Tibial artery (tissue), 4 donors: Measurements from ENCODE around the gene IGLL1.

Source experiments
- DNase-seq, 2 donors: peaks; one replicate each; pipeline ENCODE4 v3.0.0-alpha.2; 2019
- H3K27ac ChIP-seq, 2 donors: fragments of 200-600 bp; sonication (generic) in 1 of 2; 1 replicate in 1 of 2; 2 replicates in 1 of 2; pipeline ENCODE4 v1.5.1; 2018 to 2019; ENCODE audit warnings: mild to moderate bottlenecking in 1 of 2
- H3K27me3 ChIP-seq, 2 donors: fragments of 200-600 bp; sonication (generic) in 1 of 2; one replicate each; pipeline versions ENCODE4 v1.5.1 to v1.6.0; 2016 to 2019
- H3K36me3 ChIP-seq, 3 donors: fragments of 200-600 bp; sonication (generic) in 2 of 3; one replicate each; pipeline ENCODE4 v1.5.1; 2016 to 2019; ENCODE audit warnings: mild to moderate bottlenecking in 2 of 3
- H3K4me1 ChIP-seq, 4 donors: fragments of 200-600 bp; sonication (generic) in 2 of 4; 1 replicate in 3 of 4; 2 replicates in 1 of 4; pipeline ENCODE4 v1.5.1; 2016 to 2019
- H3K4me3 ChIP-seq, 2 donors: fragments of 200-600 bp; sonication (generic) in 1 of 2; 1 replicate in 1 of 2; 2 replicates in 1 of 2; pipeline ENCODE4 v1.5.1; 2018 to 2019; ENCODE audit warnings: mild to moderate bottlenecking in 2 of 2
- H3K9me3 ChIP-seq, 3 donors: fragments of 200-600 bp; sonication (generic) in 1 of 3; one replicate each; pipeline ENCODE4 v1.5.1; 2016 to 2019
- intact Hi-C: fragments of 100-400 bp; cut with DNase I; formaldehyde crosslinking; loops from one replicate; pipeline ENCODE4 v1.15.0; 2023; ENCODE audit warnings: low total_unique reads
- TF ChIP-seq, protein P1 (sequence below), 2 experiments: fragments of 200-600 bp in 1 of 2; fragments of 450-650 bp in 1 of 2; IDR thresholded peaks; one replicate each; pipeline ENCODE4 v1.5.1; 2017 to 2019; ENCODE audit warnings: antibody characterized with exemption in 2 of 2, mild to moderate bottlenecking in 1 of 2, moderate library complexity in 1 of 2

IGLL1 gene

DNA sequence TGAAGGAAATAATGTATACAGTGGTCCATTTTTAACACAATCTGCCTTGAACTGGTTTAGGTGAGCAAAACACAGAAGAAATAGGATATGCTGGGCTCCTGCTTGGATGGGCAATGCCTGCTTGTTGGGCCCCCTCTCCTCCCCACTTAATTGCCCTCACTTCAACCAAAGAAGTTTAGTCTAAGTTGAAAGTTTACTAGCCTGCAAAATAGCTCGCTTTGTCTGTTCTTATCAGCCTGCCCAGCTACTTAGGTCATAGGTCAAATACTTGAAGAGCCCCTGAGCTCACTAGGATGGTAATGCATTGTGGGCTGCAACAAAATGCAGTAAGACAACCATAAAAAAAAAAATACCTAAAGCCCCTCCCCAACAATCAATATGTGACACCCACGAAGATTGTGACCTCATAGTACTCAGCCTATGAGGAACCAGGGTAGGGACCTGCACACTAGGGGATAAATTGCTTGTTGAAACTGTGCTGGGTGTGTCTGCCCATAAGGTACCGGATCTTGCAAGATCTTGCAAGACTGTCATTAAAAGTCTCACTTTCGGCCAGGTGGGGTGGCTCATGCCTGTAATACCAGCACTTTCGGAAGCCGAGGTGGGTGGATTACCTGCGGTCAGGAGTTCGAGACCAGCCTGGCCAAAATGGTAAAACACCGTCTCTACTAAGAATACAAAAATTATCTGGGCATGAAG lies 41.1 kb upstream of the IGLL1 start:
- no peak overlapping the region for H3K4me3 ChIP-seq
- DNase-seq, result no peak
- no peaks in the 10 kb centered on the region for H3K27me3 ChIP-seq
- no peaks in the 10 kb centered on the region for H3K9me3 ChIP-seq
- H3K36me3 ChIP-seq, result peaks cover 0 to 19% (median 6%) of the 10 kb centered on the region in 3 donors
- TF ChIP-seq, protein P1, sequence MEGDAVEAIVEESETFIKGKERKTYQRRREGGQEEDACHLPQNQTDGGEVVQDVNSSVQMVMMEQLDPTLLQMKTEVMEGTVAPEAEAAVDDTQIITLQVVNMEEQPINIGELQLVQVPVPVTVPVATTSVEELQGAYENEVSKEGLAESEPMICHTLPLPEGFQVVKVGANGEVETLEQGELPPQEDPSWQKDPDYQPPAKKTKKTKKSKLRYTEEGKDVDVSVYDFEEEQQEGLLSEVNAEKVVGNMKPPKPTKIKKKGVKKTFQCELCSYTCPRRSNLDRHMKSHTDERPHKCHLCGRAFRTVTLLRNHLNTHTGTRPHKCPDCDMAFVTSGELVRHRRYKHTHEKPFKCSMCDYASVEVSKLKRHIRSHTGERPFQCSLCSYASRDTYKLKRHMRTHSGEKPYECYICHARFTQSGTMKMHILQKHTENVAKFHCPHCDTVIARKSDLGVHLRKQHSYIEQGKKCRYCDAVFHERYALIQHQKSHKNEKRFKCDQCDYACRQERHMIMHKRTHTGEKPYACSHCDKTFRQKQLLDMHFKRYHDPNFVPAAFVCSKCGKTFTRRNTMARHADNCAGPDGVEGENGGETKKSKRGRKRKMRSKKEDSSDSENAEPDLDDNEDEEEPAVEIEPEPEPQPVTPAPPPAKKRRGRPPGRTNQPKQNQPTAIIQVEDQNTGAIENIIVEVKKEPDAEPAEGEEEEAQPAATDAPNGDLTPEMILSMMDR (IDR thresholded peaks at IDR 0.05), result no peak
- H3K4me1 ChIP-seq, result no peaks in the 10 kb centered on the region
- no peak overlapping the region for H3K27ac ChIP-seq
- intact Hi-C loops, result no loop called here

DNA sequence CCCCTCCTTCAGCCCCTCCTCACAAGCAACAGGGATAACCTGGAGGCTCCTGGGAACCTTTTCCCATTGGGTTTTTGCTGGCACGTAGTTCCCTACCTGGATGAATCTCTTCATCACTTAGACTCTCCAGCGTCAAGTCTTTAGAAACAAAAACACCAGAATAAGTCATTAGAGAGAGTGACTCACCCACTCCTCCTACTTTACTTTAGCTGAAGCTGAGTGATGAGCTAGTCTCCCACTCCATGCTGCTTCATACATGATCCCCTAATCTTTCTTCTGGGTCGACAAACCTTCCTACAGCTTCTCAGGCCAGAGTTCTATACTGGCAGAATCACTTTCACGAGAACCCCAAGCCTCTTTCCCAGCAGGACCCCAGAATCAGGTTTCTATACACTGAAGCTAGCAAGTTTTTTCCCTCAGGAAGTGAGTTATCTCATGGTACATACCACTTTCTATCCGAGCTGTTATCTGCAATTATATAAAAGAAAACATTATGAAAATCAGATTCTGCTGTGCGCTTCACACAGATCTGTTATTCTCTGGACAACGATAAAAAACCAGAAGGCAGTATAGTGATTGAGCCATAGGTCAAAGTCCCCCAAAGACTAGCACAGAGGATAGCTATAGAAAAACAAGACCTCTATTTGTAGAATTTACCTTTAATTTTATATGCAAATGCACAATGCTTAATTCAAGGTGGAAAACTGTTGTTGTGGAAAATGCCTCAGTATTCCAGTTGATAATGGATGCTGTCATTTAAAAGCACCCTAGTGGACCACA lies 33.3 kb upstream of the IGLL1 start:
- Histone ChIP-seq H3K36me3 (peaks cover 0 to 14% (median 0%) of the 10 kb centered on the region in 3 donors), H3K4me1 (no peaks in the 10 kb centered on the region), H3K9me3 (no peaks in the 10 kb centered on the region), H3K4me3 (no peak overlapping the region), H3K27me3 (peaks cover 0 to under 1% of the 10 kb centered on the region in 2 donors), H3K27ac (no peak overlapping the region)
- DNase-seq, result no peak
- TF ChIP-seq, protein P1 (IDR thresholded peaks at IDR 0.05), result no peak
- intact Hi-C loops, result no loop called here

DNA sequence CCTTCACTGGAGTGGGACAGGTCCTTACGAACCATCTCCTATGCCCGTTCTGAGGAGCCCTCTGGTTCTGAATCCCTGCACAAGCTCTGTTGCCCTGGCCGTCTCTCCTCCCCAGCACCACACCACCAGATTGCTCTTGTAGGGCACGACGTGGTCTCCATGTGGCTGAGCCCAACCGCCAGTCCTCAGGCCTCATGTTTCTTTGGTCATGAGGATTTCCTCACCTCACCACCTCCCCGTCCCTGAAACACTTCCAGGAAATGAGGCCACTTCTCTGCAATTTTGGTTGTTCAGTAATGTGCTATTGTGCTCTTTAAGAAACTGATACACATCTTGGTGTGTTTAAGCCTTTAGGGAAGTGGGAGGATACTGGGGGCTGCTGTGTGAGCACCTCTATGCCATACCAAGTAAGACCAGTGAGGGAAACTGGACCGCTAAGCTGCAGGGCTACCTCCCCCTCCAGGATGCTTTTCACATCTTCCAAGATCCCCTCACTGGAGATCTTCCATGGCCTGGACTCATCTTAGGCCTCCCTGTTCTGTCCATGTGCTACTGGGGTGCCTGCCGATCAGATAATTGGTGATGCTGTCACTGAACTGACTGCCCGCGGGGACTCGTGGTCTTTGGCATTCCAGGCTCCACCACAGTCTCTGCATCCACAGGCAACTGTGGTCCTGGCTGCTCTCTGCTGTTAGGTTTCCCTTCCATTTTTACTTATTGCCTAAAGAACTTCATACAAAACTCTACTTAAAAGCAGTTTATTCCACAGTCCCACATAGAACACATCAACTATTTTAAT lies 30.1 kb upstream of the IGLL1 start:
- DNase-seq, result no peak
- H3K27ac ChIP-seq, result no peak overlapping the region
- TF ChIP-seq, protein P1 (IDR thresholded peaks at IDR 0.05), result no peak
- no peaks in the 10 kb centered on the region for H3K9me3 ChIP-seq
- H3K4me3 ChIP-seq, result no peak overlapping the region
- H3K36me3 ChIP-seq, result peaks cover 0 to 14% (median 0%) of the 10 kb centered on the region in 3 donors
- peaks cover 0 to 26% of the 10 kb centered on the region in 2 donors for H3K27me3 ChIP-seq
- no peaks in the 10 kb centered on the region for H3K4me1 ChIP-seq
- intact Hi-C loops, result no loop called here

DNA sequence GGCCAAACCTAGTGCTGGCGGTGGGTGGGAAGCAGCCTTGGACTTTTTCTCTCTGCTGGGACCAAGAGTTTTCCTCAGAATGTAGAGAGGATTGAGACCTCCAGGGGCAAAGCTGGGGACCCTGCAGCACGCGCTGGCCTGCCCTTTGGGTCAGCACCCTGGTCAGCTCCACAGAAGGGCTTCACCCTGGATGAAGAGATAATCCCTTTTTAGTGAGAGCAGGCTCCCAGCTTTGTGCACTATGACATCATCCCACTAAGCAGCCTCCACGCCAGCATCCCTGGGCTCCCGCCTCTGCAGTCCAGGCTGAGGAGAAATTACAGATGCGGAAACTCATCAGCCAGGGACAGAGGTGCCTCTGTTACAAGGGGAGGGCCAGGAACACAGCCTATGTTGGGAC lies 28.5 kb upstream of the IGLL1 start:
- no peaks in the 10 kb centered on the region for H3K9me3 ChIP-seq
- H3K27me3 ChIP-seq, result peaks cover 0 to 37% of the 10 kb centered on the region in 2 donors
- H3K36me3 ChIP-seq, result peaks cover 0 to 14% (median 0%) of the 10 kb centered on the region in 3 donors
- no peak overlapping the region for H3K4me3 ChIP-seq
- H3K27ac ChIP-seq, result no peak overlapping the region
- intact Hi-C loops, result no loop called here
- no peak for DNase-seq
- H3K4me1 ChIP-seq, result no peaks in the 10 kb centered on the region
- TF ChIP-seq, protein P1 (IDR thresholded peaks at IDR 0.05), result no peak

DNA sequence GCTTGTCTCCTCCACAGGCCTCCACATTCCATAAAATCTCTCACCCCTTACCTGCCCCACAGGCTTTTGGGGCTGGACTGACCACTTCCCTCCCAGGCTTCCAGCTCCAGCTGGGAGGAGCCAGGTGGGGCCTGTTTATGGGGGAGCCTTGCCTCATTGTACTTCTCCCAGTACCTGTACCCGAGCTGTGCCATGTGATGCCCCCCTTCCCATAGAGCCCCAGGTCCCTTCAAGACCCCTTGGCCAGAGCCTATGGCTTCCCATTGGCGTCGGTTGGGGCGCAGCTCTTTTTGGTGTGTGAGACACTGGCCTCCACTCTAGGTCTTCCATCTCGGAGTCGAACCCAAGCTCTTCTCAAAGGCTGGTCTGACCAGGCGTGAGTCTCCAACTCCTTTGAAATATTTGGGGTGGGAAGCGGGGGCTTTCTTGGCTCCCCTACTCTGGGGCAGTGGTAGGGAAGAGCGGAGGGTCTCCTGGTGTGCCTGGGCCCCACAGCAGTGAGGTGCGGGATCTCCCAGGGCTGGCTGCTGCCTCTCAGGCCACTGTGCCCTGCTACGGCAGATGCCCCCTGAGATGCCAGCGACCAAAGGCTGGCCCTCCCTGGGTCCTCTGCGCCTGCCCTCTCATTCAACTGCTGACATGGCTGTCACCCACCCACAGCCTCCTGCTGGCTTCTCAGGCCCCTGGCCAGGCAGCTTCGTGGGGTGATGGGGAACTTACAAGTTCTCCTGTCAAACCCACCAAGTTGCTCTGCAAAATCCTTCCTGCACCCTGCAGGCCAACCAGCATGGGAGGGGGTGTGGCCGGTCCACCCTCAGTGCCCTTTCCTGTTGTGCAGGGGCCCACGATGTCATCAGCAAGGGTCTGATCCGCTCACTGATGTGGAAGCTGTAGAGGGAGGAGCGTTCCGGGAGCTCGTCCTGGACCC lies 26.4 kb upstream of the IGLL1 start:
- no peaks in the 10 kb centered on the region for H3K9me3 ChIP-seq
- no peaks in the 10 kb centered on the region for H3K4me1 ChIP-seq
- no peak for DNase-seq
- H3K36me3 ChIP-seq, result peaks cover 0 to 1% (median 0%) of the 10 kb centered on the region in 3 donors
- H3K27ac ChIP-seq, result no peak overlapping the region
- intact Hi-C loops, result no loop called here
- TF ChIP-seq, protein P1 (IDR thresholded peaks at IDR 0.05), result no peak
- peaks cover 0 to 37% of the 10 kb centered on the region in 2 donors for H3K27me3 ChIP-seq
- H3K4me3 ChIP-seq, result no peak overlapping the region
